ENCODE measurements around the gene LPXN.

LPXN gene

GRCh38 chr11:58582437-58582836, 6.8 kb upstream of the LPXN start:
- peaks cover 16 to 44% (median 29%) of the 10 kb centered on the region in 4 experiments for H3K4me1 ChIP-seq (ENCODE audit: control extremely low read depth in 1 of 4, control insufficient read depth in 4 of 4, insufficient read depth in 4 of 4, low read length in 3 of 4)
- CTCF ChIA-PET: interaction anchor here (1.1 to 1.2 kb wide), 2 partner anchors 23 to 58 kb away, joined by 4 to 9 read pairs; no protein-coding TSS in a partner anchor
- H3K9me3 ChIP-seq (ENCODE audit: control extremely low read depth in 1 of 5, control insufficient read depth in 4 of 5, insufficient read depth in 2 of 5, low read depth in 1 of 5, low read length in 4 of 5): peaks cover 0 to 1% (median 0%) of the 10 kb centered on the region in 5 experiments
- WGBS (ENCODE audit: insufficient coverage): no CpG with 5 or more reads among the region's 1 CpG
- DNase-seq: no peak
- no peak overlapping the region for H3K27ac ChIP-seq (ENCODE audit: insufficient read depth in 1 of 2, low read depth in 1 of 2, low read length in 2 of 2, poor library complexity in 1 of 2, severe bottlenecking in 2 of 2)
- no peaks in the 10 kb centered on the region for H3K27me3 ChIP-seq (replicated peaks in 2 of 5; ENCODE audit: control insufficient read depth in 4 of 5, insufficient read depth in 5 of 5, low read length in 4 of 5)
- peaks cover 2 to 32% (median 4%) of the 10 kb centered on the region in 4 experiments for H3K36me3 ChIP-seq (ENCODE audit: control insufficient read depth in 4 of 4, insufficient read depth in 4 of 4, low read length in 3 of 4)
- H3K4me3 ChIP-seq (ENCODE audit: control insufficient read depth in 1 of 7, extremely low read depth in 1 of 7, insufficient read depth in 4 of 7, low read depth in 2 of 7, low read length in 6 of 7): no peak overlapping the region
- POLR2A ChIA-PET: no interaction called here

GRCh38 chr11:58580311-58580710, 4.7 kb upstream of the LPXN start:
- POLR2A ChIA-PET: no interaction called here
- H3K4me3 ChIP-seq (ENCODE audit: control insufficient read depth in 1 of 7, extremely low read depth in 1 of 7, insufficient read depth in 4 of 7, low read depth in 2 of 7, low read length in 6 of 7): peak overlapping the region in 6 of 7 experiments; percentile 77 to 92 (median 90)

GRCh38 chr11:58579192-58580129, 3.8 kb upstream of the LPXN start:
- WGBS (ENCODE audit: insufficient coverage): 0% methylated on average over 67 of the region's 78 CpGs
- DNase-seq: peak; percentile 95 to 97 (median 97)
- H3K4me3 ChIP-seq (ENCODE audit: control insufficient read depth in 1 of 7, extremely low read depth in 1 of 7, insufficient read depth in 4 of 7, low read depth in 2 of 7, low read length in 6 of 7): peak overlapping the region; percentile 77 to 92 (median 89)
- CTCF ChIA-PET: interaction anchor here (1.1 to 1.4 kb wide), 4 partner anchors 10 to 210 kb away, joined by 3 to 6 read pairs (median 4); no protein-coding TSS in a partner anchor
- POLR2A ChIA-PET: interaction anchor here (1.0 to 2.0 kb wide), 2 partner anchors 12 to 50 kb away, joined by 4 to 7 read pairs; no protein-coding TSS in a partner anchor
- H3K36me3 ChIP-seq (ENCODE audit: control insufficient read depth in 4 of 4, insufficient read depth in 4 of 4, low read length in 3 of 4): peaks cover 0 to 9% (median 2%) of the 10 kb centered on the region in 4 experiments
- peaks cover 39 to 62% (median 52%) of the 10 kb centered on the region in 4 experiments for H3K4me1 ChIP-seq (ENCODE audit: control extremely low read depth in 1 of 4, control insufficient read depth in 4 of 4, insufficient read depth in 4 of 4, low read length in 3 of 4)
- H3K27ac ChIP-seq (ENCODE audit: insufficient read depth in 1 of 2, low read depth in 1 of 2, low read length in 2 of 2, poor library complexity in 1 of 2, severe bottlenecking in 2 of 2): peak overlapping the region; percentile 98 to 100
- H3K9me3 ChIP-seq (ENCODE audit: control extremely low read depth in 1 of 5, control insufficient read depth in 4 of 5, insufficient read depth in 2 of 5, low read depth in 1 of 5, low read length in 4 of 5): peaks cover 0 to 1% (median 0%) of the 10 kb centered on the region in 5 experiments
- no peaks in the 10 kb centered on the region for H3K27me3 ChIP-seq (replicated peaks in 2 of 5; ENCODE audit: control insufficient read depth in 4 of 5, insufficient read depth in 5 of 5, low read length in 4 of 5)

More at GRCh38 chr11:58580311-58580710, 4.7 kb upstream of the LPXN start:
- Histone ChIP-seq H3K27me3 (replicated peaks in 2 of 5; ENCODE audit: control insufficient read depth in 4 of 5, insufficient read depth in 5 of 5, low read length in 4 of 5) (no peaks in the 10 kb centered on the region), H3K9me3 (ENCODE audit: control extremely low read depth in 1 of 5, control insufficient read depth in 4 of 5, insufficient read depth in 2 of 5, low read depth in 1 of 5, low read length in 4 of 5) (peaks cover 0 to 1% (median 0%) of the 10 kb centered on the region in 5 experiments), H3K36me3 (ENCODE audit: control insufficient read depth in 4 of 4, insufficient read depth in 4 of 4, low read length in 3 of 4) (peaks cover 0 to 13% (median 3%) of the 10 kb centered on the region in 4 experiments), H3K4me1 (ENCODE audit: control extremely low read depth in 1 of 4, control insufficient read depth in 4 of 4, insufficient read depth in 4 of 4, low read length in 3 of 4) (peaks cover 30 to 54% (median 43%) of the 10 kb centered on the region in 4 experiments), H3K27ac (ENCODE audit: insufficient read depth in 1 of 2, low read depth in 1 of 2, low read length in 2 of 2, poor library complexity in 1 of 2, severe bottlenecking in 2 of 2) (peak overlapping the region; percentile 98 to 100)
- no CpG with 5 or more reads among the region's 2 CpGs for WGBS (ENCODE audit: insufficient coverage)
- DNase-seq: no peak
- CTCF ChIA-PET: interaction anchor here (1.1 to 1.4 kb wide), 4 partner anchors 9 to 209 kb away, joined by 3 to 6 read pairs (median 4); no protein-coding TSS in a partner anchor

- peak within 1 kb of the TSS; percentile 100 for H3K27ac ChIP-seq (ENCODE audit: insufficient read depth in 1 of 2, low read depth in 1 of 2, low read length in 2 of 2, poor library complexity in 1 of 2, severe bottlenecking in 2 of 2)
- POLR2A ChIA-PET: interaction anchor here (0.7 to 2.2 kb wide), 3 partner anchors 11 to 51 kb away, joined by 3 to 13 read pairs (median 7); no protein-coding TSS in a partner anchor
- CTCF ChIA-PET: interaction anchor here (3.4 kb wide), 1 partner anchor 11 kb away, joined by 31 read pairs; no protein-coding TSS in a partner anchor
- peaks cover 46 to 67% (median 58%) of the 10 kb centered on the region in 4 experiments for H3K4me1 ChIP-seq (ENCODE audit: control extremely low read depth in 1 of 4, control insufficient read depth in 4 of 4, insufficient read depth in 4 of 4, low read length in 3 of 4)
- peaks cover 0 to 1% (median 0%) of the 10 kb centered on the region in 5 experiments for H3K9me3 ChIP-seq (ENCODE audit: control extremely low read depth in 1 of 5, control insufficient read depth in 4 of 5, insufficient read depth in 2 of 5, low read depth in 1 of 5, low read length in 4 of 5)
- peak within 1 kb of the TSS; percentile 87 to 96 (median 92) for H3K4me3 ChIP-seq (ENCODE audit: control insufficient read depth in 1 of 7, extremely low read depth in 1 of 7, insufficient read depth in 4 of 7, low read depth in 2 of 7, low read length in 6 of 7)
- H3K27me3 ChIP-seq (replicated peaks in 2 of 5; ENCODE audit: control insufficient read depth in 4 of 5, insufficient read depth in 5 of 5, low read length in 4 of 5): no peaks in the 10 kb centered on the region
- H3K36me3 ChIP-seq (ENCODE audit: control insufficient read depth in 4 of 4, insufficient read depth in 4 of 4, low read length in 3 of 4): peaks cover 0 to 9% (median 2%) of the 10 kb centered on the region in 4 experiments
- WGBS (ENCODE audit: insufficient coverage): under 1% methylated on average over 17 of the region's 51 CpGs
- DNase-seq: peak; percentile 99 to 100 (median 99)
Observed at GRCh38 chr11:58578635-58579191, 3.1 kb upstream of the LPXN start, which contains the start of gene ZFP91. ZFP91 (plus strand) TSS chr11:58579063; CDS start chr11:58579282, 219 bp downstream.

GRCh38 chr11:58578136-58578634, 2.5 kb upstream of the LPXN start:
- 0% methylated on average over 30 of the region's 33 CpGs for WGBS (ENCODE audit: insufficient coverage)
- H3K27me3 ChIP-seq (replicated peaks in 2 of 5; ENCODE audit: control insufficient read depth in 4 of 5, insufficient read depth in 5 of 5, low read length in 4 of 5): no peaks in the 10 kb centered on the region
- peaks cover 0 to 9% (median 2%) of the 10 kb centered on the region in 4 experiments for H3K36me3 ChIP-seq (ENCODE audit: control insufficient read depth in 4 of 4, insufficient read depth in 4 of 4, low read length in 3 of 4)
- H3K27ac ChIP-seq (ENCODE audit: insufficient read depth in 1 of 2, low read depth in 1 of 2, low read length in 2 of 2, poor library complexity in 1 of 2, severe bottlenecking in 2 of 2): peak overlapping the region; percentile 100
- peak; percentile 93 to 97 (median 95) for DNase-seq
- H3K4me1 ChIP-seq (ENCODE audit: control extremely low read depth in 1 of 4, control insufficient read depth in 4 of 4, insufficient read depth in 4 of 4, low read length in 3 of 4): peaks cover 52 to 73% (median 63%) of the 10 kb centered on the region in 4 experiments
- CTCF ChIA-PET: interaction anchor here (1.0 to 3.9 kb wide), 5 partner anchors 10 to 50 kb away, joined by 3 to 38 read pairs (median 31); no protein-coding TSS in a partner anchor
- H3K9me3 ChIP-seq (ENCODE audit: control extremely low read depth in 1 of 5, control insufficient read depth in 4 of 5, insufficient read depth in 2 of 5, low read depth in 1 of 5, low read length in 4 of 5): peaks cover 0 to 1% (median 0%) of the 10 kb centered on the region in 5 experiments
- peak overlapping the region; percentile 48 to 96 (median 92) for H3K4me3 ChIP-seq (ENCODE audit: control insufficient read depth in 1 of 7, extremely low read depth in 1 of 7, insufficient read depth in 4 of 7, low read depth in 2 of 7, low read length in 6 of 7)
- POLR2A ChIA-PET: interaction anchor here (0.5 to 2.2 kb wide), 7 partner anchors 10 to 1222 kb away, joined by 3 to 13 read pairs (median 4); no protein-coding TSS in a partner anchor

GRCh38 chr11:58577555-58578135, 2.0 kb upstream of the LPXN start:
- POLR2A ChIA-PET: interaction anchor here (0.5 to 2.2 kb wide), 7 partner anchors 9 to 1222 kb away, joined by 3 to 13 read pairs (median 4); no protein-coding TSS in a partner anchor
- Histone ChIP-seq H3K4me3 (ENCODE audit: control insufficient read depth in 1 of 7, extremely low read depth in 1 of 7, insufficient read depth in 4 of 7, low read depth in 2 of 7, low read length in 6 of 7) (peak overlapping the region; percentile 48 to 96 (median 92)), H3K4me1 (ENCODE audit: control extremely low read depth in 1 of 4, control insufficient read depth in 4 of 4, insufficient read depth in 4 of 4, low read length in 3 of 4) (peaks cover 55 to 74% (median 66%) of the 10 kb centered on the region in 4 experiments), H3K36me3 (ENCODE audit: control insufficient read depth in 4 of 4, insufficient read depth in 4 of 4, low read length in 3 of 4) (peaks cover 0 to 9% (median 2%) of the 10 kb centered on the region in 4 experiments), H3K27ac (ENCODE audit: insufficient read depth in 1 of 2, low read depth in 1 of 2, low read length in 2 of 2, poor library complexity in 1 of 2, severe bottlenecking in 2 of 2) (peak overlapping the region; percentile 100), H3K9me3 (ENCODE audit: control extremely low read depth in 1 of 5, control insufficient read depth in 4 of 5, insufficient read depth in 2 of 5, low read depth in 1 of 5, low read length in 4 of 5) (peaks cover 0 to under 1% (median 0%) of the 10 kb centered on the region in 5 experiments), H3K27me3 (replicated peaks in 2 of 5; ENCODE audit: control insufficient read depth in 4 of 5, insufficient read depth in 5 of 5, low read length in 4 of 5) (no peaks in the 10 kb centered on the region)
- CTCF ChIA-PET: interaction anchor here (0.7 to 3.9 kb wide), 11 partner anchors 10 to 614 kb away, joined by 3 to 38 read pairs (median 3); no protein-coding TSS in a partner anchor
- peak; percentile 98 to 99 (median 99) for DNase-seq
- 0% methylated on average over 17 of the region's 21 CpGs for WGBS (ENCODE audit: insufficient coverage)

Data from common myeloid progenitor, CD34-positive (primary cell).